Stomach (tissue), 9 donors: ENCODE results near the gene NETO2. TPM values are rescaled to one million over a fixed set of nuclear protein-coding genes. Genes with fewer than 3 reads are reported as not detected.

Source experiments
- DNase-seq, 2 donors: peaks; one replicate each; pipeline versions ENCODE4 v3.0.0 to v3.0.0-alpha.2; 2013 to 2019
- H3K27ac ChIP-seq, 5 donors: fragments of 200-600 bp in 4 of 5; sonication (generic) in 4 of 5; one replicate each; pipeline ENCODE4 v1.5.1; 2013 to 2019; ENCODE audit warnings: mild to moderate bottlenecking in 1 of 5, moderate library complexity in 1 of 5
- H3K27me3 ChIP-seq, 3 donors: fragments of 200-600 bp; sonication (generic); one replicate each; pipeline ENCODE4 v1.5.1; 2017 to 2019; ENCODE audit warnings: mixed run types in 1 of 3
- H3K36me3 ChIP-seq, 4 donors: fragments of 200-600 bp; sonication (generic); 1 replicate in 3 of 4; 2 replicates in 1 of 4; pipeline ENCODE4 v1.5.1; 2016 to 2019
- H3K4me1 ChIP-seq, 4 donors: fragments of 200-600 bp; sonication (generic); one replicate each; pipeline ENCODE4 v1.5.1; 2016 to 2019
- H3K4me3 ChIP-seq, 4 donors: fragments of 200-600 bp; sonication (generic) in 3 of 4; one replicate each; pipeline ENCODE4 v1.5.1; 2016 to 2019; ENCODE audit warnings: mild to moderate bottlenecking in 1 of 4
- H3K9me3 ChIP-seq, 4 donors: fragments of 200-600 bp; sonication (generic); one replicate each; pipeline ENCODE4 v1.5.1; 2016 to 2019
- CTCF ChIP-seq, 7 experiments: fragments of 450-650 bp in 4 of 7; fragments of 200-600 bp in 3 of 7; sonication (generic) in 3 of 7; IDR thresholded peaks; one replicate each; pipeline ENCODE4 v1.5.1; 2016 to 2019; ENCODE audit warnings: antibody characterized with exemption in 7 of 7, control low read depth in 2 of 7, mild to moderate bottlenecking in 1 of 7
- EP300 ChIP-seq: sonication (generic); formaldehyde crosslinking; IDR thresholded peaks from one replicate; pipeline ENCODE4 v1.6.1; 2017; ENCODE audit warnings: antibody characterized with exemption
- POLR2A ChIP-seq, 4 donors: fragments of 450-650 bp; IDR thresholded peaks; one replicate each; pipeline ENCODE4 v1.6.1; 2016; ENCODE audit warnings: antibody characterized with exemption in 4 of 4, control low read depth in 2 of 4, mild to moderate bottlenecking in 1 of 4, moderate library complexity in 1 of 4
- POLR2AphosphoS5 ChIP-seq, 3 donors: sonication (generic); formaldehyde crosslinking; IDR thresholded peaks; one replicate each; pipeline ENCODE4 v1.6.1; 2016; ENCODE audit warnings: antibody characterized with exemption in 3 of 3
- WGBS, 5 donors: extraction: QIAGEN DNeasy Blood & Tissue Kit in 3 of 5; methylation state at CpG; one replicate each; pipeline versions ENCODE4 v1.1.5 to v1.1.7; 2013 to 2018; 5-methylcytosine and 5-hydroxymethylcytosine counted together
- intact Hi-C: fragments of 100-400 bp; cut with DNase I; formaldehyde crosslinking; loops from one replicate; pipeline ENCODE4 v1.15.1; 2023; ENCODE audit warnings: low total_unique reads
- polyA plus RNA-seq, 3 donors: library from polyadenylated mRNA; stranded (reverse); fragments of 200-250 nt; gene quantifications; one replicate each; pipeline ENCODE4 v1.2.3, GENCODE V29; 2013
- total RNA-seq, 5 donors: library from RNA; depleted of rRNA; stranded (reverse); fragments of >200 nt; gene quantifications; one replicate each; pipeline versions ENCODE4 v1.1.0 to v1.2.3, GENCODE V29; 2014 to 2016
- donor health status: healthy with polysubstance abuse.
- donor health status: Bipolar disorder and iron deficiency.
- donor health status: healthy.

NETO2 gene
- total and polyA plus RNA-seq, 8 donors, result 0.45 to 9.3 (median 2.2) TPM; not detected in 1

GRCh38 chr16:47037396-47037745 lies 106.4 kb downstream of the NETO2 start:
- no peaks in the 10 kb centered on the region for H3K36me3 ChIP-seq
- no peaks in the 10 kb centered on the region for H3K9me3 ChIP-seq
- peak overlapping the region; percentile 66 to 81 (median 71) for H3K4me3 ChIP-seq
- H3K4me1 ChIP-seq, result peaks cover 3 to 14% (median 6%) of the 10 kb centered on the region in 4 donors
- H3K27ac ChIP-seq, result peak overlapping the region in 4 of 5 donors; percentile 44 to 78 (median 59)
- 0 to 2% (median 1%) methylated on average over 11 to 24 of the region's 24 CpGs; no CpG with 5 or more reads in 1 of the 5 donors for WGBS, 5 donors
- peak; percentile 28 to 51 for DNase-seq
- H3K27me3 ChIP-seq, result no peaks in the 10 kb centered on the region
- TF ChIP-seq POLR2AphosphoS5 (IDR thresholded peaks at IDR 0.05), result no peak
- no peak for TF ChIP-seq CTCF (IDR thresholded peaks at IDR 0.05)
- no peak for TF ChIP-seq EP300
- TF ChIP-seq POLR2A (IDR thresholded peaks at IDR 0.05), result no peak
- intact Hi-C loops, result loop anchor here (10.0 kb wide), 1 partner anchor 1127 kb away; no protein-coding TSS in a partner anchor

DNA sequence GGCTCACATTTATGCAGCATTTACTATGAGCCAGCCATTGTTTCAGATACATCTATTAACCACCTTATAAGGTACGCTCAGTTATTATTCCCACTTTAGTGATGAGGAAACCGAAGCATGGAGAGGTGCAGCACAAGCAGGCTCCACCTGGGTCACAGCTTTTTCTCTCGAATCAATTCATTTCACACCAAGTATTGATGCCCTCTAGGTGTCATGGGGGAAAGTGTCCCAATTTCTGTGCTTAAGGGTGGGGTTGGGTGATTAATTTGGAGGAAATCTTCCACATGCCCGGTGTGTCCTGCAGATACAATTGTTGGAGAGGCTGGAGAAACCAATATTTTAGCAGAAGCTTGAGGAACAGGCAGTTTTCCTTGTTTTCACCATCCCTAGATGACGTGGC lies 107.5 kb downstream of the NETO2 start:
- TF ChIP-seq POLR2A (IDR thresholded peaks at IDR 0.05), result no peak
- TF ChIP-seq EP300, result no peak
- TF ChIP-seq POLR2AphosphoS5 (IDR thresholded peaks at IDR 0.05), result no peak
- no peak for TF ChIP-seq CTCF (IDR thresholded peaks at IDR 0.05)
- Histone ChIP-seq H3K4me1 (peaks cover 3 to 14% (median 6%) of the 10 kb centered on the region in 4 donors), H3K9me3 (no peaks in the 10 kb centered on the region), H3K27me3 (no peaks in the 10 kb centered on the region), H3K4me3 (no peak overlapping the region), H3K36me3 (no peaks in the 10 kb centered on the region), H3K27ac (no peak overlapping the region)
- no peak for DNase-seq
- 78 to 84% (median 80%) methylated on average over 5 of the region's 5 CpGs for WGBS, 5 donors
- intact Hi-C loops, result loop anchor here (10.0 kb wide), 1 partner anchor 1129 kb away; no protein-coding TSS in a partner anchor

GRCh38 chr16:47035436-47035835 lies 108.3 kb downstream of the NETO2 start:
- intact Hi-C loops, result loop anchor here (10.0 kb wide), 1 partner anchor 1129 kb away; no protein-coding TSS in a partner anchor
- H3K4me3 ChIP-seq, result no peak overlapping the region
- no peaks in the 10 kb centered on the region for H3K27me3 ChIP-seq
- no peak overlapping the region for H3K27ac ChIP-seq
- H3K9me3 ChIP-seq, result no peaks in the 10 kb centered on the region
- 82 to 86% (median 85%) methylated on average over 8 of the region's 8 CpGs for WGBS, 5 donors
- H3K36me3 ChIP-seq, result no peaks in the 10 kb centered on the region
- H3K4me1 ChIP-seq, result peaks cover 3 to 14% (median 6%) of the 10 kb centered on the region in 4 donors
- DNase-seq, result no peak
- TF ChIP-seq POLR2A (IDR thresholded peaks at IDR 0.05) (no peak), POLR2AphosphoS5 (IDR thresholded peaks at IDR 0.05) (no peak), CTCF (IDR thresholded peaks at IDR 0.05) (no peak), EP300 (no peak)

GRCh38 chr16:47034455-47034854 lies 109.3 kb downstream of the NETO2 start:
- H3K4me1 ChIP-seq, result peaks cover 3 to 14% (median 6%) of the 10 kb centered on the region in 4 donors
- H3K27me3 ChIP-seq, result no peaks in the 10 kb centered on the region
- H3K9me3 ChIP-seq, result no peaks in the 10 kb centered on the region
- WGBS, 5 donors, result 91 to 100% (median 93%) methylated on average over 2 of the region's 2 CpGs
- no peak overlapping the region for H3K27ac ChIP-seq
- intact Hi-C loops, result loop anchor here (10.0 kb wide), 1 partner anchor 1130 kb away; no protein-coding TSS in a partner anchor
- no peak for DNase-seq
- H3K4me3 ChIP-seq, result no peak overlapping the region
- no peaks in the 10 kb centered on the region for H3K36me3 ChIP-seq
- TF ChIP-seq POLR2A (IDR thresholded peaks at IDR 0.05) (no peak), POLR2AphosphoS5 (IDR thresholded peaks at IDR 0.05) (no peak), CTCF (IDR thresholded peaks at IDR 0.05) (no peak), EP300 (no peak)
